IMR-90 (cell line): ENCODE measurements around the gene LRPAP1. TPM values are rescaled to one million over a fixed set of nuclear protein-coding genes. Genes with fewer than 3 reads are reported as not detected.

Experiments used
- ATAC-seq: fragments of 200-7000 bp; cut with Tn5 transposase; 2 replicates; pipeline ENCODE4 v1.9.1; 2020; ENCODE audit warnings: low read depth, mild to moderate bottlenecking, moderate library complexity
- BruUV-seq: library from RNA; stranded (reverse); fragments of 400-500 nt; replicated peaks from 2 replicates; lab custom pipeline; 2021; lab: Mats Ljungman, UMichigan
- CTCF ChIA-PET: fragments of 300-600 bp; formaldehyde crosslinking; extraction: SDS; loops from one replicate; lab custom pipeline; 2021; ENCODE audit warnings: antibody characterized with exemption; lab: Yijun Ruan, JAX
- POLR2A ChIA-PET: fragments of 300-600 bp; sonication (Branson Sonifier 250); formaldehyde crosslinking; loops from one replicate; lab custom pipeline; 2022; ENCODE audit warnings: antibody characterized with exemption; ENCODE audit not compliant: unreplicated experiment; lab: Charles Lee
- DNase-seq: peaks from one replicate; pipeline ENCODE4 v3.0.0; 2013
- H2AFZ ChIP-seq: replicated peaks from 2 replicates; pipeline ENCODE3; 2013; ENCODE audit warnings: low read length, mild to moderate bottlenecking; ENCODE audit not compliant: poor library complexity
- H2AK5ac ChIP-seq: 2 replicates; pipeline ENCODE4 v1.6.1; 2013; ENCODE audit warnings: low read depth, low read length, inconsistent platforms
- H2AK9ac ChIP-seq: replicated peaks from 2 replicates; pipeline ENCODE3; 2013; ENCODE audit warnings: mild to moderate bottlenecking, low read depth, low read length, moderate library complexity; ENCODE audit not compliant: poor library complexity
- H2BK120ac ChIP-seq: 2 replicates; pipeline ENCODE4 v1.6.1; 2013; ENCODE audit warnings: low read depth, low read length, inconsistent platforms
- H2BK15ac ChIP-seq: 3 replicates; pipeline ENCODE4 v1.6.1; 2013; ENCODE audit warnings: low read depth, low read length, inconsistent platforms
- H2BK20ac ChIP-seq: 2 replicates; pipeline ENCODE4 v1.6.1; 2013; ENCODE audit warnings: low read depth, mild to moderate bottlenecking, inconsistent platforms, low read length, moderate library complexity
- H2BK5ac ChIP-seq: 2 replicates; pipeline ENCODE4 v1.6.1; 2013; ENCODE audit warnings: mild to moderate bottlenecking, low read depth, low read length, inconsistent platforms; ENCODE audit not compliant: poor library complexity, severe bottlenecking
- H3K14ac ChIP-seq: replicated peaks from 2 replicates; pipeline ENCODE4 v1.6.1; 2013; ENCODE audit warnings: low read depth, low read length, inconsistent platforms
- H3K18ac ChIP-seq: 2 replicates; pipeline ENCODE4 v1.6.1; 2013; ENCODE audit warnings: low read depth, low read length, control low read depth
- H3K23ac ChIP-seq: 2 replicates; pipeline ENCODE4 v1.6.1; 2013; ENCODE audit warnings: low read depth, low read length, inconsistent platforms
- H3K27ac ChIP-seq: 2 replicates; pipeline ENCODE4 v1.5.1; 2013; ENCODE audit warnings: mild to moderate bottlenecking, control low read depth, low read length; ENCODE audit not compliant: insufficient read depth
- H3K27me3 ChIP-seq: 2 replicates; pipeline ENCODE4 v1.6.1; 2013; ENCODE audit warnings: low read length; ENCODE audit not compliant: control insufficient read depth, insufficient read depth
- H3K36me3 ChIP-seq: 2 replicates; pipeline ENCODE4 v1.6.1; 2013; ENCODE audit warnings: low read length, mixed read lengths; ENCODE audit not compliant: control insufficient read depth, insufficient read depth
- H3K4ac ChIP-seq: 2 replicates; pipeline ENCODE4 v1.6.1; 2013; ENCODE audit warnings: low read depth, low read length, inconsistent platforms
- H3K4me1 ChIP-seq: 2 replicates; pipeline ENCODE4 v1.6.1; 2013; ENCODE audit warnings: low read length, mixed read lengths; ENCODE audit not compliant: control insufficient read depth, insufficient read depth
- H3K4me2 ChIP-seq: 2 replicates; pipeline ENCODE4 v1.6.1; 2013; ENCODE audit warnings: low read depth, mild to moderate bottlenecking, control low read depth, low read length, moderate library complexity
- H3K4me3 ChIP-seq: 2 replicates; pipeline ENCODE4 v1.5.1; 2013; ENCODE audit warnings: low read depth, mild to moderate bottlenecking, control low read depth, low read length, moderate library complexity; ENCODE audit not compliant: insufficient read depth
- H3K56ac ChIP-seq: 2 replicates; pipeline ENCODE4 v1.6.1; 2013; ENCODE audit warnings: low read length, inconsistent platforms; ENCODE audit not compliant: insufficient read depth; ENCODE audit errors: extremely low read depth
- H3K79me1 ChIP-seq, 2 experiments: 2 replicates each; pipeline ENCODE4 v1.6.1; 2013; ENCODE audit warnings: low read length in 2 of 2, inconsistent platforms in 1 of 2, low read depth in 1 of 2
- H3K9ac ChIP-seq: 2 replicates; pipeline ENCODE4 v1.6.1; 2013; ENCODE audit warnings: low read depth, low read length, control low read depth
- H3K9me1 ChIP-seq: 2 replicates; pipeline ENCODE4 v1.6.1; 2013; ENCODE audit warnings: low read length, inconsistent platforms; ENCODE audit not compliant: insufficient read depth
- H3K9me3 ChIP-seq: 2 replicates; pipeline ENCODE4 v1.6.1; 2013; ENCODE audit warnings: low read length; ENCODE audit not compliant: control insufficient read depth, insufficient read depth
- H4K20me1 ChIP-seq: 2 replicates; pipeline ENCODE4 v1.6.1; 2013; ENCODE audit warnings: low read length, inconsistent platforms; ENCODE audit not compliant: insufficient read depth
- H4K5ac ChIP-seq: 2 replicates; pipeline ENCODE4 v1.6.1; 2013; ENCODE audit warnings: mild to moderate bottlenecking, low read depth, low read length, control low read depth
- H4K8ac ChIP-seq, 2 experiments: 2 replicates each; pipeline ENCODE4 v1.6.1; 2013; ENCODE audit warnings: low read depth in 2 of 2, low read length in 2 of 2, control low read depth in 1 of 2, inconsistent platforms in 1 of 2
- H4K91ac ChIP-seq: 2 replicates; pipeline ENCODE4 v1.6.1; 2013; ENCODE audit warnings: low read depth, low read length, inconsistent platforms; ENCODE audit not compliant: insufficient read depth
- BHLHE40 ChIP-seq: fragments of 150-350 bp; IDR thresholded peaks from 2 replicates; pipeline ENCODE4 v1.6.1; 2016; ENCODE audit warnings: mild to moderate bottlenecking, low read depth, low read length
- CEBPB ChIP-seq: IDR thresholded peaks from 2 replicates; pipeline ENCODE4 v1.6.1; 2012; ENCODE audit warnings: low read depth, low read length, improper control_type of control experiment
- CHD1 ChIP-seq: IDR thresholded peaks from 2 replicates; pipeline ENCODE4 v1.6.1; 2012; ENCODE audit warnings: low read depth, low read length, improper control_type of control experiment
- CTCF ChIP-seq: conservative IDR thresholded peaks from 2 replicates; pipeline ENCODE4 v1.5.1; 2012; ENCODE audit warnings: mild to moderate bottlenecking, low read depth, low read length, improper control_type of control experiment
- ELK1 ChIP-seq: fragments of 150-350 bp; IDR thresholded peaks from 2 replicates; pipeline ENCODE4 v1.6.1; 2016; ENCODE audit warnings: low read depth, mild to moderate bottlenecking, low read length, moderate library complexity, borderline replicate concordance
- FOS ChIP-seq: fragments of 150-350 bp; IDR thresholded peaks from 2 replicates; pipeline ENCODE4 v1.6.1; 2016; ENCODE audit warnings: low read depth, low read length
- MAFK ChIP-seq: IDR thresholded peaks from 2 replicates; pipeline ENCODE4 v1.6.1; 2012; ENCODE audit warnings: low read depth, low read length, improper control_type of control experiment
- MAZ ChIP-seq: IDR thresholded peaks from 2 replicates; pipeline ENCODE4 v1.6.1; 2012; ENCODE audit warnings: low read depth, mild to moderate bottlenecking, low read length, improper control_type of control experiment, moderate library complexity, borderline replicate concordance
- POLR2A ChIP-seq: IDR thresholded peaks from 2 replicates; pipeline ENCODE4 v1.6.1; 2012; ENCODE audit warnings: mild to moderate bottlenecking, low read depth, low read length
- RAD21 ChIP-seq: IDR thresholded peaks from 2 replicates; pipeline ENCODE4 v1.6.1; 2012; ENCODE audit warnings: low read length, improper control_type of control experiment
- RCOR1 ChIP-seq: IDR thresholded peaks from 2 replicates; pipeline ENCODE4 v1.6.1; 2012; ENCODE audit warnings: mild to moderate bottlenecking, low read length, improper control_type of control experiment; ENCODE audit not compliant: insufficient replicate concordance
- RFX5 ChIP-seq: IDR thresholded peaks from 2 replicates; pipeline ENCODE4 v1.8.0; 2012; ENCODE audit warnings: low read depth, mild to moderate bottlenecking, low read length, moderate library complexity
- SMC3 ChIP-seq: fragments of 150-350 bp; IDR thresholded peaks from 2 replicates; pipeline ENCODE4 v1.6.1; 2016; ENCODE audit warnings: low read depth, mild to moderate bottlenecking, antibody characterized with exemption, low read length, moderate library complexity
- WGBS, 2 experiments: methylation state at CpG; one replicate each; pipeline versions ENCODE4 v1.1.5 to v1.1.7; 2013; ENCODE audit warnings: missing lambda C conversion rate in 2 of 2; ENCODE audit not compliant: insufficient read length in 1 of 2; ENCODE audit errors: extremely low coverage in 2 of 2; 5-methylcytosine and 5-hydroxymethylcytosine counted together
- dilution Hi-C: fragments of 300-500 bp; cut with HindIII; formaldehyde crosslinking; loops from one replicate; pipeline ENCODE4 v1.14.3; 2018; ENCODE audit warnings: low sequenced_read_pairs; ENCODE audit not compliant: unreplicated experiment
- in situ Hi-C: fragments of 300-500 bp; cut with MboI; formaldehyde crosslinking; loops from 3 replicates; pipeline ENCODE4 v1.14.3; 2019; ENCODE audit warnings: low sequenced_read_pairs, inconsistent platforms, mixed read lengths
- intact Hi-C: fragments of 100-400 bp; cut with micrococcal nuclease; formaldehyde crosslinking; loops from 2 replicates; pipeline ENCODE4 v1.10.0; 2022
- polyA plus RNA-seq, 3 experiments: library from polyadenylated mRNA; depleted of rRNA; stranded (reverse); fragments of >200 nt; gene quantifications; 2 replicates each; pipeline ENCODE4 v1.2.3, GENCODE V29; 2012; ENCODE audit warnings: low replicate concordance in 1 of 3
- total RNA-seq: library from RNA; depleted of rRNA; stranded (reverse); fragments of >200 nt; gene quantifications from 2 replicates; pipeline ENCODE4 v1.2.3, GENCODE V29; 2012

LRPAP1 gene
- total and polyA plus RNA-seq, 2 of the 4 experiments (the other 2 are of a cell fraction), result 135 to 175 TPM

- H3K4ac ChIP-seq, result no peak overlapping the region; the same call in 1 of the 2 replicates
- no peak overlapping the region for H2BK20ac ChIP-seq
- ChIA-PET POLR2A (no interaction called here), CTCF (no interaction called here)
- no peak overlapping the region for H2BK5ac ChIP-seq
- H4K5ac ChIP-seq, result no peak overlapping the region
- no peak for TF ChIP-seq CEBPB
- no peak for TF ChIP-seq RFX5
- TF ChIP-seq MAFK, result no peak
- TF ChIP-seq ELK1, result no peak
- no peak for TF ChIP-seq CHD1
- TF ChIP-seq SMC3, result no peak
- no peak for TF ChIP-seq CTCF
- no peak for TF ChIP-seq POLR2A
- no peak for TF ChIP-seq RCOR1
- no peak for TF ChIP-seq FOS
- TF ChIP-seq BHLHE40, result no peak
- no peak for TF ChIP-seq MAZ
- no peak for TF ChIP-seq RAD21
- dilution Hi-C loops, result no loop called here
- peaks cover 5% of the 10 kb centered on the region; the same call in 1 of the 2 replicates for H3K27me3 ChIP-seq
- H3K4me3 ChIP-seq, result peak overlapping the region; percentile 97
- H3K4me1 ChIP-seq, result peaks cover 10% of the 10 kb centered on the region
- intact Hi-C loops, result no loop called here
- peak overlapping the region; percentile 72 for H2AK9ac ChIP-seq
- H3K79me1 ChIP-seq, result peaks cover 18 to 45% of the 10 kb centered on the region in 2 experiments; a peak in 3 of 4 replicates
- H2BK120ac ChIP-seq, result no peak overlapping the region
- H2AFZ ChIP-seq, result peak overlapping the region; percentile 97
- no peaks in the 10 kb centered on the region for H3K9me3 ChIP-seq
- BruUV-seq, result no TSS peak
- H2BK15ac ChIP-seq, result no peak overlapping the region
- peaks cover 39% of the 10 kb centered on the region for H4K20me1 ChIP-seq
- H3K23ac ChIP-seq, result peak overlapping the region; percentile 50; the same call in 1 of the 2 replicates
- in situ Hi-C loops, result no loop called here
- H3K36me3 ChIP-seq, result peaks cover 9% of the 10 kb centered on the region; the same call in 1 of the 2 replicates
- no peak overlapping the region for H2AK5ac ChIP-seq
- peak overlapping the region; percentile 99 for H3K4me2 ChIP-seq
- no peak for ATAC-seq
- H3K18ac ChIP-seq, result no peak overlapping the region
- no peak overlapping the region for H4K8ac ChIP-seq
- no CpG with 5 or more reads among the region's 17 CpGs for WGBS, 2 experiments
- H3K9me1 ChIP-seq, result no peaks in the 10 kb centered on the region
- no peak overlapping the region for H4K91ac ChIP-seq
- DNase-seq, result no peak
- H3K14ac ChIP-seq, result peak overlapping the region; percentile 42; the same call in 1 of the 2 replicates
- H3K56ac ChIP-seq, result peak overlapping the region; percentile 50; the same call in 1 of the 2 replicates
- peak overlapping the region; percentile 20; the same call in 1 of the 2 replicates for H3K27ac ChIP-seq
- peak overlapping the region; percentile 89 for H3K9ac ChIP-seq
Measured at GRCh38 chr4:3531318-3531878, 824 bp downstream of the LRPAP1 start.
